Measurements from ENCODE around the gene LPP.

- TF ChIP-seq ELK1 (CRISPR knock-in tag; IDR thresholded peaks at IDR 0.05) (no peak), ZFP36 (IDR thresholded peaks at IDR 0.05; ENCODE audit: low read depth, low read length, partially characterized antibody) (no peak), BRF1 (IDR thresholded peaks at IDR 0.05; ENCODE audit: borderline replicate concordance, extremely low read depth, insufficient read length) (no peak), MTA2 (IDR thresholded peaks at IDR 0.05; ENCODE audit: low read depth) (no peak), GABPA (tag; conservative IDR thresholded peaks at IDR 0.05; ENCODE audit: low read depth) (no peak), CTCF (IDR thresholded peaks at IDR 0.05 in 2 of 3, conservative IDR thresholded peaks at IDR 0.05 in 1 of 3; ENCODE audit: insufficient read depth in 2 of 3, low read depth in 1 of 3, low read length in 3 of 3) (no peak), POLR2AphosphoS5 (IDR thresholded peaks at IDR 0.05; ENCODE audit: control insufficient read depth, insufficient read depth, low read depth, low read length) (no peak)
Measured at GRCh38 chr3:188397766-188398705, 244.1 kb downstream of the LPP start.

All from K562 (cell line).